ENCODE results near the gene TNIP1.

Gene TNIP1

GRCh38 chr5:151017897-151018296 lies 62.9 kb downstream of the TNIP1 start:
- Histone ChIP-seq H3K27me3 (replicated peaks; ENCODE audit: control insufficient read depth, insufficient read depth, low read length) (no peaks in the 10 kb centered on the region), H3K36me3 (ENCODE audit: control insufficient read depth, insufficient read depth, low read length) (no peaks in the 10 kb centered on the region; the same call in 1 of the 2 replicates), H3K4me3 (replicated peaks; ENCODE audit: low read depth, low read length) (no peak overlapping the region)
- TF ChIP-seq, protein P1, sequence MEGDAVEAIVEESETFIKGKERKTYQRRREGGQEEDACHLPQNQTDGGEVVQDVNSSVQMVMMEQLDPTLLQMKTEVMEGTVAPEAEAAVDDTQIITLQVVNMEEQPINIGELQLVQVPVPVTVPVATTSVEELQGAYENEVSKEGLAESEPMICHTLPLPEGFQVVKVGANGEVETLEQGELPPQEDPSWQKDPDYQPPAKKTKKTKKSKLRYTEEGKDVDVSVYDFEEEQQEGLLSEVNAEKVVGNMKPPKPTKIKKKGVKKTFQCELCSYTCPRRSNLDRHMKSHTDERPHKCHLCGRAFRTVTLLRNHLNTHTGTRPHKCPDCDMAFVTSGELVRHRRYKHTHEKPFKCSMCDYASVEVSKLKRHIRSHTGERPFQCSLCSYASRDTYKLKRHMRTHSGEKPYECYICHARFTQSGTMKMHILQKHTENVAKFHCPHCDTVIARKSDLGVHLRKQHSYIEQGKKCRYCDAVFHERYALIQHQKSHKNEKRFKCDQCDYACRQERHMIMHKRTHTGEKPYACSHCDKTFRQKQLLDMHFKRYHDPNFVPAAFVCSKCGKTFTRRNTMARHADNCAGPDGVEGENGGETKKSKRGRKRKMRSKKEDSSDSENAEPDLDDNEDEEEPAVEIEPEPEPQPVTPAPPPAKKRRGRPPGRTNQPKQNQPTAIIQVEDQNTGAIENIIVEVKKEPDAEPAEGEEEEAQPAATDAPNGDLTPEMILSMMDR (IDR thresholded peaks at IDR 0.05; ENCODE audit: insufficient read depth, low read length, poor library complexity, severe bottlenecking) = no peak
- no peak for DNase-seq (ENCODE audit: extremely low read depth, insufficient read length)

DNA sequence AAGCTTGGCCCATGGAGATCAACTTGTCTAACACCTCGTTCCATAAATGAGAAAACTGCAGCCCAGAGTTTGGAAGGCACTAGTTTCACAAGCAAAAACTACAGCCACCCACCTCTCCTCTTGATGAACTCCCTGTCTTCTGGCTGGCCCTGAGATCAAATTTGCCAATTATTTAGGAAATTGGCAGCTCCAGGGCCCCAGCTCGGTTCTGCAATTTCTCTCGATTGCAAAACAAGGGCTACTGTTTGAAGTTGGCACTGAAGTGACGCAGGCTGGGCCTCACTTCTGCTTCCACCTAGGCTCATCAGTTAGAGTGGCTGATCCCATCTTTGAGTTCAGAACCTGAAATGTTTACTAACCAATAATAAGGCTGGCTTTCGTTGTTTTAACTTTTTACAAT lies 64.1 kb downstream of the TNIP1 start:
- TF ChIP-seq, protein P1 (IDR thresholded peaks at IDR 0.05; ENCODE audit: insufficient read depth, low read length, poor library complexity, severe bottlenecking) = no peak
- Histone ChIP-seq H3K27me3 (replicated peaks; ENCODE audit: control insufficient read depth, insufficient read depth, low read length) (no peaks in the 10 kb centered on the region), H3K36me3 (ENCODE audit: control insufficient read depth, insufficient read depth, low read length) (no peaks in the 10 kb centered on the region), H3K4me3 (replicated peaks; ENCODE audit: low read depth, low read length) (no peak overlapping the region)
- DNase-seq (ENCODE audit: extremely low read depth, insufficient read length) = no peak

DNA sequence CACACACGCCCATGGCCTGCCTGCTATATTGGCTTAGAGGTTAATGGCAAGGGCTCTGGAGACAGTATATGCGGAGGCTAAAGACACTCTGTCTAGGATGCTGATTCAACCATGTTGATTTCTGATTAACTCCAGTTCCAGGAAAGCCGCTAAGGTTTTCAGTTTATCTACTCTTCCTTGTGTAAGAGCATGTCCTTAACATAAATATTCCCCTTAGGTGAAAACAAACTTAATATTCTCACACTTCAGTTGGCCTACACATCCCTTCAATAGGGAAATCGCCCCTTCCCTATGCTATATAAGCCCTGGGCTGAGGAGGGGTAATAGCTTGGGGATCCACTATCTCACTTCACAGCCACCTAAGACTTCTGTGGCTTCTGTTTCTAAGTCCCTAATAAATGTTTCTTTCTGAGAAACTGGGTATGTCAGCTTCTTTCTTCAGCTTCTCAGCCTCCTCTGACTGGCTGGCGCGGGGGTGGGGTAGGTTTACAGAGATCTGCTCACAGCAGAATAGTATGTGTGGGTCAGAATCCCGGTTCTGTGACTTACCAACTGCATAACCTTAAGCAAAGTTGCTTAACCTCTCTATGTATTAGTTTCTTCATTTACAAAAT lies 64.8 kb downstream of the TNIP1 start:
- no peak for DNase-seq (ENCODE audit: extremely low read depth, insufficient read length)
- TF ChIP-seq, protein P1 (IDR thresholded peaks at IDR 0.05; ENCODE audit: insufficient read depth, low read length, poor library complexity, severe bottlenecking) = no peak
- H3K36me3 ChIP-seq (ENCODE audit: control insufficient read depth, insufficient read depth, low read length) = no peaks in the 10 kb centered on the region
- no peak overlapping the region for H3K4me3 ChIP-seq (replicated peaks; ENCODE audit: low read depth, low read length)
- H3K27me3 ChIP-seq (replicated peaks; ENCODE audit: control insufficient read depth, insufficient read depth, low read length) = no peaks in the 10 kb centered on the region

DNA sequence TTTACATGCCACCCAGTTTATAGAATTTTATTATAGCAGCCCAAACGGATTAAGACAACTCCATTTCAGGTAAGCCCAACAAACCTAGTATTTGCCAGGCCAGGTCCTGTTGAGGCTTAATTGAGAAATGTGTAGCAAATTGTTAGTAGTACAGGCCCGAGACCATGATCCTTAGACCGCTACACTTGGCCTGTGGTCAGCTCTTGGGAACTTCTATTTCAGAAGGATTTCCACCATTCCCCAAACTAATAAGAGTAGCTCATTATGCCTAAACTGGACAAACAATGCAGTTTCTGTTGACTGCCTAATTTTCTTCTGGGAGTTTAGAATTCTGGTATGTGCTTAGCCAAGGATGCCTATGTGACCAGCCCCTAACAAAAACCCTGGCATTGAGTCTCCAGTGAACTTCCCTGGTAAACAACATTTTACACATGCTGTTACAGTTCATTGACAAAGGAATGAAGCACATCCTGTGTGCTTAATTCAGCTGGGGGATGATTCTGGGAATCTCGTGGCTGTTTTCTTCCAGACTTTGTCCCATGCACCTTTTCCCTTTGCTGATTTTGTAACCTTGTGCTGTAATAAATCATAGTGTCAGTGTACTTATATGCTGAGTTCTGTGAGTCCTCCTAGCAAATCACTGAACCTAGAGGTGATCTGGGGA lies 66.0 kb downstream of the TNIP1 start:
- no peak overlapping the region for H3K4me3 ChIP-seq (replicated peaks; ENCODE audit: low read depth, low read length)
- no peaks in the 10 kb centered on the region for H3K27me3 ChIP-seq (replicated peaks; ENCODE audit: control insufficient read depth, insufficient read depth, low read length)
- no peaks in the 10 kb centered on the region for H3K36me3 ChIP-seq (ENCODE audit: control insufficient read depth, insufficient read depth, low read length)
- DNase-seq (ENCODE audit: extremely low read depth, insufficient read length) = no peak
- TF ChIP-seq, protein P1 (IDR thresholded peaks at IDR 0.05; ENCODE audit: insufficient read depth, low read length, poor library complexity, severe bottlenecking) = no peak

- H3K36me3 ChIP-seq (ENCODE audit: control insufficient read depth, insufficient read depth, low read length) = no peaks in the 10 kb centered on the region
- H3K4me3 ChIP-seq (replicated peaks; ENCODE audit: low read depth, low read length) = no peak overlapping the region
- H3K27me3 ChIP-seq (replicated peaks; ENCODE audit: control insufficient read depth, insufficient read depth, low read length) = no peaks in the 10 kb centered on the region
- no peak for DNase-seq (ENCODE audit: extremely low read depth, insufficient read length)
- TF ChIP-seq, protein P1 (IDR thresholded peaks at IDR 0.05; ENCODE audit: insufficient read depth, low read length, poor library complexity, severe bottlenecking) = no peak
Measured at GRCh38 chr5:151012862-151013261, 68.0 kb downstream of the TNIP1 start.
